NCI-H524 treated with DMSO at 0.1 percent for 48 hours (cell line): ENCODE measurements around the gene C14orf119.
"Not testable (repeated sequence)": the region's sequence is repeated elsewhere in the genome, so short reads cannot be mapped to it uniquely, and the experiment has no call there.

Source experiments
- DNase-seq: peaks from one replicate; lab custom pipeline; 2025; lab: John Stamatoyannopoulos, UW

The C14orf119 gene

DNA sequence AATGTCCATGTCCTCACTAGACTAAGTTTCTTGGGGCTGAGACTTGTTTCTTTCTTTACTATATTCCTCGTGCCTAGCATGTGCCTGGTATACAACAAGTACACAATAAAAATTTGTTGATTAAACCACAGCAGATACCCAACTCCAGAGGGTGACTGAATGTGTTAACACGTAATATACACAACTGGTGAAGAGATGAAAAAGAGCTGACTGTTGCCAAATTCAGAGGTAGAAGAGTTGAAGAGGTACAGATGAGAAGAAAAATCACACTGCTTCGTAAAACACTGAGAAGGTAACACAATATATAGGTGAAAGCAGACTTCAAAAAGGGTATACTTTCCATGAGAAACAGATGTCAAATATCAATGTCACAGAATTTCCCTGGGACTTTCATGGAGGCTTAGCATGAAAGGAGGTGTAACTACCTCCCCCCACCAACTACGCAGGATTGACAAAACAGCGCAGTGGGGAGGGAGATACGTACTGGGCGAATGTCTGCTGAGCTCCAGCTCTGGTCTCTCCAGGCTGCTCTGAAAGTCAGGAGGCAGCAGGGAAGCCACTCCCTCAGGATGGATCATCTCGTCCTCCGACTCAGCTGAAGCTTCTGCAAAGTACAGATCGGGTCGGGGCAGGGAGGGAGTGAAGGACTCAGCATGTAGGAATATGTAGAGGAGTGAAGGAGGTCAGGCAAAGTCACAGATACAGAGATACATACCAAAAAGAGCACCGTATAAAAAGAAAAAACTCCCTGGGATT is 5.6 kb upstream of the C14orf119 start:
- DNase-seq, result no peak

- DNase-seq, result no peak
Observed at GRCh38 chr14:23090254-23090636, 5.1 kb upstream of the C14orf119 start.

DNA sequence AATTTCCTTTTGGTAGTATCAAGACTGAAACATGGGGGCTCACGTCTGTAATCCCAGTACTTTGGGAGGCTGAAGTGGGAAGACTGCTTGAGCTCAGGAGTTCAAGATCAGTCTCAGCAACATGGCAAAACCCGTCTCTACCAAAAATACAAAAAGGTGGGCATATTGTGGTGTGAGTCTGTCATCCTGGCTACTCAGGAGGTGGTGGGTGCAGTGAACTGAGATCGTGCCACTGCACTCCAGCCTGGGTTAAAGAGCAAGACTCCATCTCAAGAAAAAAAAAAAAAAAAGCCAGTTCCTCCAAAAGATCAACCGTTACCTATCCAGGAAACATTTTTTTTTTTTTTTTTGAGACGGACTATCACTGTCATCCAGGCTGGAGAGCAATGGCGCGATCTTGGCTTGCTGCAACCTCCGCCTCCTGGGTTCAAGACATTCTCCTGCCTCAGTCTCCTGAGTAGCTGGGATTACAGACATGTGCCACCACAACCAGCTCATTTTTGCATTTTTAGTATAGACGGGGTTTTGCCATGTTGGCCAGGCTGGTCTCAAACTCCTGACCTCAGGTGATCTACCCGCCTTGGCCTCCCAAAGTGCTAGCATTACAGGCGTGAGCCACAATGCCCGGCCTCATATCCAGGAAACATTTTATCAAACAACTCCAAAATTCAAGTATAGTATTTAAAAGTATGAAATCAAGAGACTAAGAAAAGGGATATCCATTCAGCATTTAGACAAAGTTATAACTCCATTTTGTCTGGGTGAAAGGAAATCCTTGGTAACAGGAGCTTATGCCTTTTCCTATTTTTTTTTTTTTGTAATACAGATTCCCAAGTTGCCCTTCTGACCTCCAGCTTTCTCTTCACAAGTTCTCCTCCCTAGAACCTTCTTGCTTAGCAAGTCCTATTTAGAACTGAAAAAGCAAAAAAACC is 3.7 kb upstream of the C14orf119 start:
- DNase-seq, result no peak

DNA sequence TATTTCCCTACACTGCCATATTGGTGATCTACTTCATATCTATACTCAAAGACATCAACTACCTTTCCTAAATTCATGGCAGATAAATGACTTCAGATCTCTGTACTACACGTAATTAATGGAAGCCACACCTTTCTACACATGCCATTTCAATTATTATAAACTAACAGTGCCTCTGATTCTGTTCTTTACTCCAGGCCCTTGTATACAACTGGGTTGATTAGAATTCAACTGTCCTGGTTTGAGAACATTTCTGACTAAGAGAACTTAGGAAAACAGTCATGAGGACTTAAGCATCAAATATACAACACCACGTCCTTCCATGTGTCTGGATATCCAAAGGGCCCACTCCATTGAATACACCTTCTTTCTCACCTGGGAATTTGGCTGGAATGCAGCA is 2.2 kb upstream of the C14orf119 start:
- no peak for DNase-seq

- no peak for DNase-seq
Observed at GRCh38 chr14:23093526-23093925, 1.8 kb upstream of the C14orf119 start.

- no peak for DNase-seq
Observed at GRCh38 chr14:23093991-23094665, 1.2 kb upstream of the C14orf119 start.

- no peak for DNase-seq
Observed at GRCh38 chr14:23094666-23095195, 574 bp upstream of the C14orf119 start, which contains the start of gene ACIN1. ACIN1 (minus strand) TSS chr14:23095136; CDS start chr14:23095112, 24 bp downstream.

- no peak for DNase-seq
Observed at GRCh38 chr14:23097786-23098185, 2.5 kb downstream of the C14orf119 start.

- DNase-seq, result no peak
Observed at GRCh38 chr14:23099212-23099861, 4.0 kb downstream of the C14orf119 start.

DNA sequence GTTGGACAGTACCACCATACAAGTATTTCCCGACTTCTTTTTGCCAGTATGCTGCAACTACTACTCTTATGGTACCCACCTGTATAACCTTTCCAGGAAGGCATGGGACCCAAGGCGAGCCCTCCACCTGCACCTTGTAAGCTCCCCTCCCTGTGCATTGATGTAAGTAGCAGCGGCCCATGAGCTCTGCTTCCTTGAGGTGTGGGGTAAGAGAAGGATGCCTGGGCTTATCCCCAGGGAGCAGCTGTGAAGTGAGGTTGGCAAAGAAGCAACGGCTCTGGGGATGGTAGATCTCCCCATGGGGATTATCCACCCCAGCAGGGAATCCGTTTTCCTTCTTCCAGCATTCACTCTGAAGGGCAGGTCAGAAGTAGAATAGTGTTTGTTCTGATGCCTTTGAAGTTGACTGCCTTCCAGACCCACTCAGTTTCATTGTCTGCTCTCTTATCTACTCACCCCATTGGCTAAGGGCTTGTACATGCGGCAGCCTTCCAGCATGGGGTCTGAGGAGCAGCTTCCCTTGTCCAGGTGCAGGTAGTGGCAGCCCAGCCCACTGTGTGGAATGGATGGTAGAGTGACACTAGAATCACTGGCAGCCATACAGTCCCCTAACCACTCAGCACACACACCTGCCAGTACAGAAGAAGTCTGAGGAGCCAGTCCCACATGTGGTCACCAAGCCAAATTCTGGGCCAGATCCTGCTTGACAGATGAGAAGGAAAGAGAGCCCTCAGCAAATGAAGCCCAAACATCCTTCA is 6.1 kb downstream of the C14orf119 start:
- DNase-seq, result no peak

- DNase-seq, result no peak
Observed at GRCh38 chr14:23101986-23102625, 6.8 kb downstream of the C14orf119 start.

DNA sequence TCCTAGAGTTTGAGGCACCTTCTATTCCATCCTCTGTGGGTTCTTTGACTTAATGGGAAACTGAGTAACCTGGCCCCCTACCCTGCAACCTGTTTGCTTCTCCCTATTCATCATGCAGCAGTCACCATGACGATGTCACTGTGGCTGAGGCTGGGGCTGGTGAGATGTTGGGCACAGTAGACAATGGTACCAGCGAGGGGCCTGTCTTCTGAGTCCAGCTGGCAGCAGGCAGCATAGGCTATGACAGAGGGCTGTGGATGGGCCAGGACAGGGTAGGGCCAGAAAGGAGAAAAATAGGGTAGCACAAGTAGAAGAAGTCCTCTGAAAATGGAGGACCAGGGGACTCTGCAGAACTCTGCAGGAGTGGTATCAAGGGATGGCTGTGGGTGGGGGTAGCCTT is 7.5 kb downstream of the C14orf119 start:
- DNase-seq, result no peak

DNA sequence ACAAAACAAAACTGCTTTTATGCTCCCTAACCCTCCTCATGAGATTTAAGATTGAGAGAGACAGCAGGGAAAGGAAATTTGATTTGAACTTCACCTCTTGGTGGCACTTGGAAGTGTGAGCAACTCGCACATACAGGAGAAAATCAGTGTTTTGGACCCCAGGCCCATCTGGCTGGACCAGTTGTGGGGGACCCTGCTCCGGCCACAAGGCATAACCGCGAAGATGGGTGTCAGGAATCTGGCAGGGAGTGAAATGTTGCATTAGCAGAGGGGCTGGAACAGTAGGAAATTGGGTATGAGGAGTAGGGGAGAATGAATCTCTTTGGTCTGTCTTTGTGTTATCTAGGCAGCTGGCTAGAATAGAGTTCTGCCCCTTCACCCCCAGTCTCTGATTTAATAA is 8.3 kb downstream of the C14orf119 start:
- no peak for DNase-seq

DNA sequence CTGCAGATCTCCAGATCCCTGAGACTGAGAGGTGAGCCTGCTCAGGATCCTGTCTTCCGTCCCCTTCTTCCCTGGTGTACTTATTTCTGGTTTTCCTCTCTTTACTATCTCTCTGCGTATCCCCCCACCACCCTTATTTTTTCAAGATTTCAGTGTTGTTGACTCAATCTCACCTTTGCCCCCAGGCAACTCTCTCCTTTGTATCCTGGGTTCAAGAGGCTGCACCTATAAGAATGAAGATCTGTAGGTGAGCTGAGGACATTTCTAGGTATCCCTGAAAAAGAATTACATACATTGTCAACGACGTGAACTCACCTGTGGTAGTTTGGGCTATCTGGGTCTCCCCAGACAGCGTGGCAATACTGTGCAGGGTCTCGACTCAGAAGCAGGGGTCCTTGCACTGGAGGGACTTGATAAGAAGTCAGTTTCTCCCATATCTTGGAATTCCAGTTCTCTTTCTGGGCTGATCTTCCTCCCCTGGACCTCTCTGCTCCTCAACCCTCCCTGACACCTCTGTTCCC is 8.8 kb downstream of the C14orf119 start:
- no peak for DNase-seq

GRCh38 chr14:23104591-23105347 is 9.5 kb downstream of the C14orf119 start, which contains the start of gene CIROP:
CIROP (minus strand) TSS chr14:23104989; CDS start chr14:23104920, 69 bp downstream.
- no peak for DNase-seq

DNA sequence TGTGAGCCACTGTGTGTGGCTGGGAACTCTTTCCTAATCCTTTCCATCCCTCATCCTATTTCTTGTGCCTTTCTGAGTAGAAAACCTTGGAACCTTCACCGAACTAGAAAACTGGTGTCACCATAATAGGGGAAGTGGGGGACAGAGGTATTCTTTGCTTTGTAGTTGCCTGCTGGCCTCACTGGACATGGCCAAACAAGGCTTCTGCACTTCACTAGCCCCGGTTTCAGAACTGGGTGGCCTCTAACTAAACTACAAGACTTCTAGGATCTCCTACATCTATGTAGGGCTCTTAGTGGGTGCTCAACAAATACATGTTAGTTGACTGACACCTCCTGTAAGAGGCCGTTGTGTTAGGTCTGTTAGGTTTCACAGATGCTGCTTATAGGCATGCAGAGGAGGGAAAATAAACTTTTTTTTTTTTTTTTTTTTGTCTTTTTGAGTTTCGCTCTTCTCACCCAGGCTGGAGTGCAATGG is 10.1 kb downstream of the C14orf119 start:
- DNase-seq, result no peak

DNA sequence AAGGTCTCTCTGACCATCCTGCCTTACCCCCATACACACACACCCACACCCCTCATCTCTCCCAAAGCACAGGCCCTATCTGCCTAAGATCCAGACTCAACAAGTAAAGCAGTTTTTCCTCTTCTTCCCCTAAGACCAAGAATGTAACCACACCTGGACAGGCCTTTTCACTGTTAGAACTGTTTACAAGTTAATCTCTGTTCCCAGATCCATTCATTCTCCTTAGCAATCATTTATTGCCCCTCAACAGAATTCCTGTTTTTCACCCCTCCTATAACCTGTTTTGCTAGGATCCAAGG is 11.4 kb downstream of the C14orf119 start:
- no peak for DNase-seq

- DNase-seq, result not testable (repeated sequence)
Observed at GRCh38 chr14:23107620-23108019, 12.3 kb downstream of the C14orf119 start.

DNA sequence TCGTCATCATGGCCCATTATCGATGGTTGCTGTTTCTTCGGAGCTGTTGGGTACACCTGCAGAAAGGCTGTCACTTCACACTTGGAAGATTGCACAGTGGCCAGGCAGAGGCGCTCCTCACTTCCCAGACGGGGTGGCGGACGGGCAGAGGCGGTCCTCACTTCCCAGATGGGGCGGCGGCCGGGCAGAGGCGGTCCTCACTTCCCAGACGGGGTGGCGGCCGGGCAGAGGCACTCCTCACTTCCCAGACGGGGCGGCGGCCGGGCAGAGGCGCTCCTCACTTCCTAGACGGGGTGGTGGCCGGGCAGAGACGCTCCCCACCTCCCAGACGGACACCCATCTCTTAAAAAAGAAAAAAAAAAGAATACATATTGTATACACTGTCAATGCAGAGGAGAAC is 12.9 kb downstream of the C14orf119 start:
- not testable (repeated sequence) for DNase-seq
